Astrocyte (in vitro differentiated cells and primary cell): ENCODE results near the gene TIPRL. TPM values are rescaled to one million over a fixed set of nuclear protein-coding genes. Genes with fewer than 3 reads are reported as not detected.
"Not testable (repeated sequence)": the region's sequence is repeated elsewhere in the genome, so short reads cannot be mapped to it uniquely, and the experiment has no call there.

Experiments
- DNase-seq: peaks from one replicate; pipeline ENCODE4 v3.0.0-alpha.2; 2010; ENCODE audit warnings: low read depth
- FAIRE-seq: peaks from 2 replicates; lab custom pipeline; 2011; peaks lifted over from hg19 to GRCh38; lab: Jason Lieb, UNC
- H2AFZ ChIP-seq: 2 replicates; pipeline ENCODE4 v1.6.0; 2012; ENCODE audit warnings: low read depth, low read length, inconsistent platforms
- H3K27ac ChIP-seq: 2 replicates; pipeline ENCODE4 v1.5.1; 2011; ENCODE audit warnings: low read depth, low read length, inconsistent platforms
- H3K27me3 ChIP-seq: 2 replicates; pipeline ENCODE4 v1.6.0; 2011; ENCODE audit warnings: low read length, inconsistent platforms; ENCODE audit not compliant: insufficient read depth
- H3K36me3 ChIP-seq: 2 replicates; pipeline ENCODE4 v1.5.1; 2011; ENCODE audit warnings: low read length, inconsistent platforms; ENCODE audit not compliant: insufficient read depth
- H3K4me1 ChIP-seq: 2 replicates; pipeline ENCODE4 v1.5.1; 2011; ENCODE audit warnings: low read length, inconsistent platforms; ENCODE audit not compliant: insufficient read depth
- H3K4me2 ChIP-seq: 2 replicates; pipeline ENCODE4 v1.6.0; 2012; ENCODE audit warnings: low read length, inconsistent platforms
- H3K4me3 ChIP-seq: 2 replicates; pipeline ENCODE4 v1.5.1; 2011; ENCODE audit warnings: low read depth, mild to moderate bottlenecking, low read length, inconsistent platforms; ENCODE audit not compliant: insufficient read depth
- H3K79me2 ChIP-seq: 2 replicates; pipeline ENCODE4 v1.6.0; 2012; ENCODE audit warnings: mild to moderate bottlenecking, low read length, inconsistent platforms; ENCODE audit not compliant: insufficient read depth
- H3K9ac ChIP-seq: 2 replicates; pipeline ENCODE4 v1.6.0; 2012; ENCODE audit warnings: mild to moderate bottlenecking, low read length, inconsistent platforms
- H3K9me3 ChIP-seq: 2 replicates; pipeline ENCODE4 v1.5.1; 2012; ENCODE audit warnings: low read depth, mild to moderate bottlenecking, low read length, inconsistent platforms; ENCODE audit not compliant: insufficient read depth
- H4K20me1 ChIP-seq: 2 replicates; pipeline ENCODE4 v1.6.0; 2012; ENCODE audit warnings: low read length, inconsistent platforms; ENCODE audit not compliant: insufficient read depth
- H3K27ac Mint-ChIP-seq: one replicate; pipeline ENCODE4 v1.8.0; 2021; ENCODE audit warnings: mild to moderate bottlenecking, mixed read lengths; ENCODE audit not compliant: unreplicated experiment
- H3K27me3 Mint-ChIP-seq: one replicate; pipeline ENCODE4 v1.8.0; 2021; ENCODE audit warnings: low read depth, mixed read lengths; ENCODE audit not compliant: unreplicated experiment
- H3K36me3 Mint-ChIP-seq: one replicate; pipeline ENCODE4 v1.8.0; 2021; ENCODE audit warnings: low read depth, mixed read lengths; ENCODE audit not compliant: unreplicated experiment
- H3K4me1 Mint-ChIP-seq: one replicate; pipeline ENCODE4 v1.8.0; 2021; ENCODE audit warnings: low read depth, mixed read lengths; ENCODE audit not compliant: unreplicated experiment
- H3K4me3 Mint-ChIP-seq: one replicate; pipeline ENCODE4 v1.8.0; 2021; ENCODE audit warnings: mild to moderate bottlenecking, moderate library complexity, mixed read lengths; ENCODE audit not compliant: unreplicated experiment
- H3K9me3 Mint-ChIP-seq: one replicate; pipeline ENCODE4 v1.8.0; 2021; ENCODE audit warnings: mild to moderate bottlenecking, mixed read lengths; ENCODE audit not compliant: unreplicated experiment
- EZH2 ChIP-seq: IDR thresholded peaks from 2 replicates; pipeline ENCODE4 v1.6.1; 2012; ENCODE audit warnings: mild to moderate bottlenecking, low read length, inconsistent platforms; ENCODE audit not compliant: insufficient read depth
- total RNA-seq: library from RNA; stranded (reverse); gene quantifications from 2 replicates; pipeline ENCODE4 v1.2.1, GENCODE V29; 2021
- TF ChIP-seq, protein P1 (sequence below): IDR thresholded peaks from 2 replicates; pipeline ENCODE4 v1.5.1; 2011; ENCODE audit warnings: low read depth, mild to moderate bottlenecking, inconsistent platforms, low read length, moderate library complexity; ENCODE audit not compliant: insufficient read depth

Gene TIPRL
- total RNA-seq, 1 donor from 2014 or later: 37.4 TPM

GRCh38 chr1:168179438-168180147 lies 831 bp downstream of the TIPRL start:
- H3K36me3 Mint-ChIP-seq: no peaks in the 10 kb centered on the region
- peak overlapping the region; percentile 97 for H3K9ac ChIP-seq
- peak overlapping the region; percentile 89 for H3K27ac ChIP-seq
- no peaks in the 10 kb centered on the region for H3K27me3 Mint-ChIP-seq
- peak overlapping the region; percentile 95 for H2AFZ ChIP-seq
- DNase-seq: peak; percentile 9
- H3K4me3 Mint-ChIP-seq: no peak overlapping the region
- no peaks in the 10 kb centered on the region for H3K36me3 ChIP-seq
- H3K79me2 ChIP-seq: peaks cover 54% of the 10 kb centered on the region
- FAIRE-seq: no peak
- TF ChIP-seq, protein P1, sequence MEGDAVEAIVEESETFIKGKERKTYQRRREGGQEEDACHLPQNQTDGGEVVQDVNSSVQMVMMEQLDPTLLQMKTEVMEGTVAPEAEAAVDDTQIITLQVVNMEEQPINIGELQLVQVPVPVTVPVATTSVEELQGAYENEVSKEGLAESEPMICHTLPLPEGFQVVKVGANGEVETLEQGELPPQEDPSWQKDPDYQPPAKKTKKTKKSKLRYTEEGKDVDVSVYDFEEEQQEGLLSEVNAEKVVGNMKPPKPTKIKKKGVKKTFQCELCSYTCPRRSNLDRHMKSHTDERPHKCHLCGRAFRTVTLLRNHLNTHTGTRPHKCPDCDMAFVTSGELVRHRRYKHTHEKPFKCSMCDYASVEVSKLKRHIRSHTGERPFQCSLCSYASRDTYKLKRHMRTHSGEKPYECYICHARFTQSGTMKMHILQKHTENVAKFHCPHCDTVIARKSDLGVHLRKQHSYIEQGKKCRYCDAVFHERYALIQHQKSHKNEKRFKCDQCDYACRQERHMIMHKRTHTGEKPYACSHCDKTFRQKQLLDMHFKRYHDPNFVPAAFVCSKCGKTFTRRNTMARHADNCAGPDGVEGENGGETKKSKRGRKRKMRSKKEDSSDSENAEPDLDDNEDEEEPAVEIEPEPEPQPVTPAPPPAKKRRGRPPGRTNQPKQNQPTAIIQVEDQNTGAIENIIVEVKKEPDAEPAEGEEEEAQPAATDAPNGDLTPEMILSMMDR: no peak
- TF ChIP-seq EZH2: no peak
- peaks cover 10% of the 10 kb centered on the region for H3K4me1 ChIP-seq
- H4K20me1 ChIP-seq: peaks cover 18% of the 10 kb centered on the region
- no peak overlapping the region for H3K27ac Mint-ChIP-seq
- H3K9me3 ChIP-seq: no peaks in the 10 kb centered on the region
- no peaks in the 10 kb centered on the region for H3K4me1 Mint-ChIP-seq
- H3K4me2 ChIP-seq: peak overlapping the region; percentile 96
- peak overlapping the region; percentile 99 for H3K4me3 ChIP-seq
- H3K27me3 ChIP-seq: no peaks in the 10 kb centered on the region
- no peaks in the 10 kb centered on the region for H3K9me3 Mint-ChIP-seq

DNA sequence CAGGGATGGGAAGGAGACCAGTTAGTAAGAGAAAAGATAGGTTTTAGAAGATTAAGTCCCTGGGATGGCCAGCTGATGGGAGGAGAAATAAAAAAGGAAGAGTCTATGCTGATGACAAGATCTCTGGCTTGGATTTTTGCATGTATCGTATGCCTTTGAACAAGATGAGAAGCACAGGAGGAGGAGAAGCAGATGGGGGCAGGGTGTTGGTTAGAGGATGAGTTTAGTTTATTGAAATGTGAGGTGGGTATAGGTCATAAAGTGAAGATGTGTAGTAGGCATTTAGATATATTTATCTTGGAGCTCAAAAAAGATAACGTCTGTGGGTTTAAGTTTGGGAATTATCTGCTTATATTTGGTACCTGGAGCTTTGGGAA lies 1.4 kb downstream of the TIPRL start:
- Histone ChIP-seq H3K4me3 (peak overlapping the region; percentile 99), H3K27me3 (no peaks in the 10 kb centered on the region), H3K79me2 (peaks cover 59% of the 10 kb centered on the region), H3K36me3 (no peaks in the 10 kb centered on the region), H2AFZ (peak overlapping the region; percentile 95), H3K9ac (peak overlapping the region; percentile 97), H3K9me3 (no peaks in the 10 kb centered on the region), H3K4me2 (peak overlapping the region; percentile 96), H3K27ac (peak overlapping the region; percentile 89), H3K4me1 (peaks cover 10% of the 10 kb centered on the region), H4K20me1 (peaks cover 18% of the 10 kb centered on the region)
- H3K27ac Mint-ChIP-seq: no peak overlapping the region
- no peak overlapping the region for H3K4me3 Mint-ChIP-seq
- H3K36me3 Mint-ChIP-seq: no peaks in the 10 kb centered on the region
- no peaks in the 10 kb centered on the region for H3K9me3 Mint-ChIP-seq
- TF ChIP-seq EZH2: no peak
- TF ChIP-seq, protein P1: no peak
- DNase-seq: no peak
- H3K27me3 Mint-ChIP-seq: no peaks in the 10 kb centered on the region
- H3K4me1 Mint-ChIP-seq: no peaks in the 10 kb centered on the region
- no peak for FAIRE-seq

- H3K36me3 Mint-ChIP-seq, H3K4me1 Mint-ChIP-seq, H3K4me3 ChIP-seq, H3K9ac ChIP-seq, H3K27ac ChIP-seq, H3K4me3 Mint-ChIP-seq, H3K9me3 Mint-ChIP-seq, H3K4me2 ChIP-seq, H3K27me3 Mint-ChIP-seq, H3K27ac Mint-ChIP-seq, H2AFZ ChIP-seq, FAIRE-seq, H3K9me3 ChIP-seq, H3K27me3 ChIP-seq, H3K36me3 ChIP-seq, DNase-seq: not testable (repeated sequence)
- Histone ChIP-seq H3K79me2 (peaks cover 61% of the 10 kb centered on the region), H3K4me1 (peaks cover 10% of the 10 kb centered on the region), H4K20me1 (peaks cover 18% of the 10 kb centered on the region)
Observed at GRCh38 chr1:168181063-168181720, 2.4 kb downstream of the TIPRL start.
